Inferior parietal cortex (tissue), 1 donor: ENCODE results near the gene PTPRN2.

Experiments
- DNase-seq: peaks from one replicate; pipeline ENCODE4 v3.0.0-alpha.2; 2016; ENCODE audit errors: extremely low spot score

The PTPRN2 gene

GRCh38 chr7:157763279-157764000 lies 824.2 kb downstream of the PTPRN2 start:
- no peak for DNase-seq

DNA sequence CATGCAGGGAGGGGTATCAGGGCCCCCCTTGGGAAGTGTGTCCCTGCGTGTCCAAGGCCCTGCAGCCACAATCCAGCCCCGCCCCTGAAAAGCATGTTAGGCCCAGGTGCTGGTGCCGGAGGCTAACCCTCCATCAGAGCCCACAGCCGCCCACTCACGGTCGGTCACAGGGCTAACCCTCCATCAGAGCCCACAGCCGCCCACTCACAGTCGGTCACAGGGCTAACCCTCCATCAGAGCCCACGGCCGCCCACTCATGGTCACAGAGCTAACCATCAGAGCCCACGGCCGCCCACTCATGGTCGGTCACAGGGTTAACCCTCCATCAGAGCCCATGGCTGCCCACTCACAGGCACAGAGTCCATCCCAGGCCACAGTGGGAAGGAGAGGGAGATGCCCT lies 824.8 kb downstream of the PTPRN2 start:
- no peak for DNase-seq

GRCh38 chr7:157760004-157760730 lies 827.5 kb downstream of the PTPRN2 start:
- no peak for DNase-seq

DNA sequence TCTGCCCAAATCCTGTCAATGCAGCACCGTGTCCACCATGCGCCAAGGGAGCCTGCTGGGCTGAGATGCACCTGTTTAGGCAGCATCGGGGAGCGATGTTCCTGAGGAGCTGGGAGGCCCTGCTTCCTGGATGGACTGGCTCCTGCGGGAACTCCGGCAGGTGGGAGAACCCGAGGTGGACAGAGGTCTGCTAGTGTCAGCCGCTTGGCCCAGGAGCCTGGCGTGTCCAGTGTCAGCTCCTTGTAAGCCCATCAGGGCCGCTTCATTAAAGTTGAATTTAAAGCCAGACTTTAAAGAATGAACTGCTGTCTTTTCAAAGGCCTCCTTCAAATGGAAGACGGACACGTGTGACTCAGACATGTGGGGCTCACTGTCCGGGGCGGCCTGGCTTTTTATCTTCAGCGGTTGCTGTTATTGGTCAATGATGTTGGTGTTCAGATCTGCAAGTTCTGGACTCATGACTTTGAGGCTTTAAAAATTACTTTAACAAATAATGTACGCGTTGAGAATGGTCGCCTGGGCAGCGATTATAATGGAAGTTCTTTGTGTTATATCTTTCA lies 828.3 kb downstream of the PTPRN2 start:
- DNase-seq = no peak

DNA sequence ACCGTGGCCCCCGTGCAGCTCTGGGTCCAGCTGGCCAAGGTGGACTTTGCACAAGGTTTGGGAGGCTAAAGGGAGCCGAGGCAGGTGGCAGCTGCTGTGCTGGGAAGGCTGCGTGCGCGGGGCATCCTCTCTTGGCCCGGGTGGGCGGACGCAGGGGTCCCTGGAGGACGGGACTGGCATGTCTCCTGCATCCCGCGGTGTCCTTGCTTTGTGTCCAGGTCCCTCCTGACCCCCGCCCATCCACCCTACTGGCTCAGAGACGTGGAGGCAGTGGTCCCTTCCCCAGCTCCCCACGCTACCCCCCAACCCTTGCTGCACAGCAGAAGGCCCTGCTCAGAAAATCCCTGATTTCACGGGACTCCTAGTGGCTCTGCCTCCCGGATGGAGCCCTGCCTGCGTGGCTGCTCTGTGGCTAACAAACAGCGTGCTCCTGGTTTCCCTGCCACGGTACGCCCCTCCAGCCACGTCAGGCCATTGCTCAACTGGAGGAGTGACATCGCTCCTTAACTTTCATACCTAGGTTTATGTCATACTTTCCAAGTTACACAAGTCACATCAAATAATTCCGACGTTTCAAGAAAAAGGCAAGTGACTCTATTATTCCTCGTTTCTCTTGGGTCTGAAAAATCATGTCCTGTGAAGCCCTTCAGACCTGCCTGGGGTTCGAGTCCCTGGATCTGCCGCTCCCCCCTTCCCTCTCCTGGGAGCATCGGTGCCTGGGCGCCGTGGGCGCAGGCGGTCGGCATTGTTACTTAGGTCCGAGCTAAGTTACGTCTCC lies 829.0 kb downstream of the PTPRN2 start:
- DNase-seq = no peak

GRCh38 chr7:157757776-157758467 lies 829.7 kb downstream of the PTPRN2 start:
- DNase-seq = no peak

DNA sequence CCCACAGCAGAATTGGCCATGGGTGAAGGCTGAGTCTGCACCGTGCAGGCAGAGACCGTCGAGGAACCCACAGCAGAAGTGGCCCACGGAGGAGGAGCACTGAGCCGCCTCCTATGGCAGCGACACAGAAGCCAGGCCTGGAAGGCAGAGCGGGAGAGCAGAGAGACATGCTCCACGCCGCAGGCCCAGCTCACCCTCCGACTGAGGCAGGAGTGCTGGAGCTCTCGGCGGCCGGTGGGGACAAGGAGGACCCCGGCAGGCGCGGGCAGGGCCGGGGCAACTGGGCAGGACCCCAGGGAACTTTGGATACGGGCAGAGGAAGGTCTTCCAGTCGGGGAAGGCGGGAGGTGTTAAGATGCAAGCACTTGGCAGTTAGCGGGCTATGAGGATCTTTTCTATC lies 830.4 kb downstream of the PTPRN2 start:
- DNase-seq = no peak

DNA sequence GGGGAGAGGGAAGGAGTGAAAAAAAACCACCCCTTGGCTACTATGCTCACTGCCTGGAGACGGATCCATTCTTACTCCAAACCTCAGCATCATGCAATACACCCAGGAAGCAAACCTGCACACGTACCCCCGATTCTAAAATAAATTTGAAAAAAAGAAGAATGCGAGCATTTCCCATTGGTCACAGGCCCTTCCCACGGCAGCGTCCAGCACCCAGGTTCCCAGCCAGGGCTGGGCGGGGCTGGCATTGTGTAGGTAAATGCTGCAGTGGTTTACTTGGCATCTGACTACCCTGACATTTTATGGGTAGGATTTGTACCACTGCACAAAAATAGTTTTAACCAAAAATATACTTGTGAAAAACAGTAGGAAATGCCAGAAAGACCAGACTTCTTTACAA lies 831.9 kb downstream of the PTPRN2 start:
- DNase-seq = no peak

- DNase-seq = no peak
Measured at GRCh38 chr7:157754416-157754790, 833.2 kb downstream of the PTPRN2 start.

GRCh38 chr7:157753713-157754415 lies 833.8 kb downstream of the PTPRN2 start:
- no peak for DNase-seq

DNA sequence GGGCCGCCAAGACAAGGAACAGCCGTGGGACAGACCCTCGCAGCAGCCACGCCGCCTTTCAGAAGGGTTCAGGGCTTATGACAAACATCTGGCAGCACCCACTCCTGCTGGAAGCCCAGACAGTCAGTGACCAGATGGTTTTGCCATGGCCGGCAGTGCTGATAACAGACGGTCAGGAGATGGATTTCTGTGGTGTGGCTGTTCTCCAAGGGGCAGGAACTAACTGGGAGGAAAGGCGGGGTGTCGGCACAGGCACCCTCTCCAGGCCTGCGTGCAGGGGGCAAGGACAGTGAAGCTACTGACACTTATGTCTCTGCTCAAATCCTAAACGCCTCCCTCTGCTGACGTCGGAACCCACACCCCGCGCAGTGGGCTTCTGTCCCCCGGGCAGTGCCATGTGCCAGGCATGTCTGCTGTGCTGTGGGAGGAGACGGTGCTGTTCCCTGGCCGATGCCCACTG lies 834.8 kb downstream of the PTPRN2 start:
- no peak for DNase-seq

GRCh38 chr7:157751951-157752673 lies 835.5 kb downstream of the PTPRN2 start:
- DNase-seq = no peak

DNA sequence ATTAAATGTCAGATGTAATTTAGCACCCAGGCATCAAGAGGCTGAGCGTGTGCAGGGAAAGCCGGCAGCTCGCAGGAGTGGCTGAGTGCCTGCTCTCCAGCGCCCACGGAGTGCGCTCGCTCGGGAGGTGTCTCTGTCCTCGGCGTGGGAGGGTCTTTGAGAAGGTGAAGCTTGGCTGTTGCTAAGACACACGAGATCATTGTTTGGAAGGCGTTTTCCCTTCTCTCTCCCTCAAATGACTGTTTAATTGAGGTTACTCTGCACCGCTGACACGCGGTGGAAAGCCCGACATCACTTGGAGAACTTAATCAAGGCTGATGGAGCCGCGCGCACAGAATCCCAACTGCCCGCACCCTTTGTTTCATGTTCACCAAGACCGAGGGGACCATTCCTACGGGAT lies 836.2 kb downstream of the PTPRN2 start:
- DNase-seq = no peak

- no peak for DNase-seq
Measured at GRCh38 chr7:157750291-157750690, 837.3 kb downstream of the PTPRN2 start.

DNA sequence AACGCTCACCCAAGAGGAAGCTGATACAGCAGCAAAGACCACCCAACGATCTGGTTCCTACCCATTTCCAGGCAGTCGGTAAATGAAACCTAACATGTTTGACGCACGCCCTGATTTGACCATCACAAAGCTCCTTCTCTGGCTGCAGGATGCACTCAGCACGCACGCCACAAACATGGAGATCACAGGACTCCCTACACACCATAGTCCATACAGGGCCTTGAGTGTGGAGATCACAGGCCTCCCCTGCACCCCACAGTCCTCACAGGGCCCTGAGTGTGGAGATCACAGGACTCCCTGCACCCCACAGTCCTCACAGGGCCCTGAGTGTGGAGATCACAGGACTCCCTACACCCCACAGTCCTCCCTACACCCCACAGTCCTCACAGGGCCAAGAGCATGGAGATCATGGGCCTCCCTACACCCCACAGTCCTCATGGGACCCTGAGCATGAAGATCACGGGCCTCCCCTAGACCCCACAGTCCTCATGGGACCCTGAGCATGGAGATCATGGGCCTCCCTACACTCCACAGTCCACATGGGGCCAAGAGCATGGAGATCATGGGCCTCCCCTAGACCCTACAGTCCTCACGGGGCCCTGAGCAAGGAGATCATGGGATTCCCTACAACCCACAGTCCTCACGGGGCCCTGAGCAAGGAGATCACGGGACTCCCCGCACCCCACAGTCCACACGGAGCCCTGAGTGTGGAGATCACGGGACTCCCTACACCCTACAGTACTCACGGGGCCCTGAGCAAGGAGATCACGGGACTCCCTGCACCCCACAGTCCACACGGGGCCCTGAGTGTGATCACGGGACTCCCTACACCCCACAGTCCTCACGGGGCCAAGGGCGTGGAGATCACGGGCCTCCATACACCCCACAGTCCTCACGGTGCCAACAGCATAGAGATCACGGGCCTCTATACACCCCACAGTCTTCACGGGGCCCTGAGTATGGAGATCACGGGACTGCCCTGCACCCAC lies 841.6 kb downstream of the PTPRN2 start:
- DNase-seq = no peak

DNA sequence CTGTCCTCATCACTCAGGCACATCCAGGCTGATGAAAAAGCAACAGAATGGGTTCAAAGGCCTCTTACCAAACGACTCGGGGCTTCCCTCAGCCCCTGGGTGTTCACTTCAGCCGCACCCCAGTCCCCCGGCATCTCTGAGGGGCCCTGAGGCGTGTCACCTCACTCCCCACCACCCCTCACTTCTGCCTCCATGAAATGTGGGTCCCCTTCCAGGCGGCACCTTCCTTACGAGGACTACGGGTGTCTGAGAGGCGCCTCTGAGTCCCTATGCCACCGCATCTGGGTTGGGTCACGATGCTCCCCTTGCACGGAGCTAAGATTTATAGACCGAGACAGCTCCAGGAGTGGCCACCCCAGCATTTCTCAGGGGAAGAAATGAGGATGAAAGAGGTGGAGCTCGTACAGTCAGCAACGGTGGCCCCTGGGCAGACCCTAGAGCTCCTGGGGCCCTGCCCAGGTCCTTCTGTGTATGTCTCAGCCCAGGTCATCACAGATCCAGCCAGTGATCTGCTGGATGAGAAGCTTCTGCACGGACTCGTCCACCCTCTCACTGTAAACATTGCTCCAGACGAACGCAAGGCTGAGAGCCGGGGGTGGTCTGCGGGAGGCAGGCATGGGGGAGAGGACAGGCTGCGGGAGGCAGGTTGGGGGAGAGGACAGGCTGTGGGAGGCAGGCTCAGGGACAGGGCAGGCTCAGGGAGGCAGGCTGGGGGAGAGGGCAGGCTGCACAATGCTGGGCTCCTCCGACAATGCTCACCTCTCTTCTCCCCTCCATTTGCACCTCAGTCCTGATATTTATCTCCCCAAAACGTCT lies 842.6 kb downstream of the PTPRN2 start:
- no peak for DNase-seq

GRCh38 chr7:157743781-157744525 lies 843.7 kb downstream of the PTPRN2 start:
- DNase-seq = no peak
